Neural cell (in vitro differentiated cells): ENCODE data around the gene TNFRSF19.

Experiments used
- EP300 ChIP-seq: fragments of 450-650 bp; conservative IDR thresholded peaks from 2 replicates; pipeline ENCODE4 v1.6.1; 2014; ENCODE audit warnings: antibody characterized with exemption, mild to moderate bottlenecking, moderate library complexity; ENCODE audit not compliant: poor library complexity, severe bottlenecking
- EZH2 ChIP-seq: fragments of 200-600, 300-800 bp; shearing (Covaris generic), sonication (generic); IDR thresholded peaks from 2 replicates; pipeline ENCODE4 v1.6.1; 2014; ENCODE audit warnings: antibody characterized with exemption, low read length, borderline replicate concordance, mild to moderate bottlenecking; ENCODE audit not compliant: insufficient read depth, poor library complexity, severe bottlenecking
- RAD21 ChIP-seq: fragments of 450-650 bp; conservative IDR thresholded peaks from 2 replicates; pipeline ENCODE4 v1.6.1; 2014; ENCODE audit warnings: antibody characterized with exemption, mild to moderate bottlenecking, moderate library complexity
- TAF1 ChIP-seq: IDR thresholded peaks from 2 replicates; pipeline ENCODE4 v1.6.1; 2012; ENCODE audit warnings: low read depth
- TF ChIP-seq, protein P1 (sequence below): fragments of 450-650 bp; IDR thresholded peaks from 2 replicates; pipeline ENCODE4 v1.5.1; 2014; ENCODE audit warnings: antibody characterized with exemption, mild to moderate bottlenecking, moderate library complexity; ENCODE audit not compliant: poor library complexity, severe bottlenecking
- TF ChIP-seq, protein P2 (sequence below): IDR thresholded peaks from 2 replicates; pipeline ENCODE4 v1.6.1; 2012; ENCODE audit warnings: borderline replicate concordance

DNA sequence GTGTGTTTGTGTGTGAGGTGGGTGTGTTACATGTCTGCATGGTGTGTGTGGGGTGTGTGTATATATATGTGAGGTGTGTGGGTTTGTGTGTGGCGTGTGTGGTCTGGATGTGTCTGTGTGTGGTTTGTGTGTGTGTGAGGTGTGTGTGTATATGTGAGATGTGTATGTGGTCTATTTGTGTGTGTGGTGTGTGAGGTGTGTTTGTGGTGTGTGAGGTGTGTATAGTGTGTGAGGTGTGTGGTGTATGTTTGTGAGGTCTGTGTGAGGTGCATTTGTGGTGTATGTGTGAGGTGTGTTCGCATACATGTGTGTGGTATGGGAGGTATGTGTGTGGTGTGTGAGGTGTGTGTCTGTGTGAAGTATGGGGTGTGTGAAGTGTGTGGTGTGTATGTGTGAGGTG, 12.5 kb upstream of the TNFRSF19 start:
- TF ChIP-seq, protein P1, sequence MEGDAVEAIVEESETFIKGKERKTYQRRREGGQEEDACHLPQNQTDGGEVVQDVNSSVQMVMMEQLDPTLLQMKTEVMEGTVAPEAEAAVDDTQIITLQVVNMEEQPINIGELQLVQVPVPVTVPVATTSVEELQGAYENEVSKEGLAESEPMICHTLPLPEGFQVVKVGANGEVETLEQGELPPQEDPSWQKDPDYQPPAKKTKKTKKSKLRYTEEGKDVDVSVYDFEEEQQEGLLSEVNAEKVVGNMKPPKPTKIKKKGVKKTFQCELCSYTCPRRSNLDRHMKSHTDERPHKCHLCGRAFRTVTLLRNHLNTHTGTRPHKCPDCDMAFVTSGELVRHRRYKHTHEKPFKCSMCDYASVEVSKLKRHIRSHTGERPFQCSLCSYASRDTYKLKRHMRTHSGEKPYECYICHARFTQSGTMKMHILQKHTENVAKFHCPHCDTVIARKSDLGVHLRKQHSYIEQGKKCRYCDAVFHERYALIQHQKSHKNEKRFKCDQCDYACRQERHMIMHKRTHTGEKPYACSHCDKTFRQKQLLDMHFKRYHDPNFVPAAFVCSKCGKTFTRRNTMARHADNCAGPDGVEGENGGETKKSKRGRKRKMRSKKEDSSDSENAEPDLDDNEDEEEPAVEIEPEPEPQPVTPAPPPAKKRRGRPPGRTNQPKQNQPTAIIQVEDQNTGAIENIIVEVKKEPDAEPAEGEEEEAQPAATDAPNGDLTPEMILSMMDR: no peak
- TF ChIP-seq, protein P2, sequence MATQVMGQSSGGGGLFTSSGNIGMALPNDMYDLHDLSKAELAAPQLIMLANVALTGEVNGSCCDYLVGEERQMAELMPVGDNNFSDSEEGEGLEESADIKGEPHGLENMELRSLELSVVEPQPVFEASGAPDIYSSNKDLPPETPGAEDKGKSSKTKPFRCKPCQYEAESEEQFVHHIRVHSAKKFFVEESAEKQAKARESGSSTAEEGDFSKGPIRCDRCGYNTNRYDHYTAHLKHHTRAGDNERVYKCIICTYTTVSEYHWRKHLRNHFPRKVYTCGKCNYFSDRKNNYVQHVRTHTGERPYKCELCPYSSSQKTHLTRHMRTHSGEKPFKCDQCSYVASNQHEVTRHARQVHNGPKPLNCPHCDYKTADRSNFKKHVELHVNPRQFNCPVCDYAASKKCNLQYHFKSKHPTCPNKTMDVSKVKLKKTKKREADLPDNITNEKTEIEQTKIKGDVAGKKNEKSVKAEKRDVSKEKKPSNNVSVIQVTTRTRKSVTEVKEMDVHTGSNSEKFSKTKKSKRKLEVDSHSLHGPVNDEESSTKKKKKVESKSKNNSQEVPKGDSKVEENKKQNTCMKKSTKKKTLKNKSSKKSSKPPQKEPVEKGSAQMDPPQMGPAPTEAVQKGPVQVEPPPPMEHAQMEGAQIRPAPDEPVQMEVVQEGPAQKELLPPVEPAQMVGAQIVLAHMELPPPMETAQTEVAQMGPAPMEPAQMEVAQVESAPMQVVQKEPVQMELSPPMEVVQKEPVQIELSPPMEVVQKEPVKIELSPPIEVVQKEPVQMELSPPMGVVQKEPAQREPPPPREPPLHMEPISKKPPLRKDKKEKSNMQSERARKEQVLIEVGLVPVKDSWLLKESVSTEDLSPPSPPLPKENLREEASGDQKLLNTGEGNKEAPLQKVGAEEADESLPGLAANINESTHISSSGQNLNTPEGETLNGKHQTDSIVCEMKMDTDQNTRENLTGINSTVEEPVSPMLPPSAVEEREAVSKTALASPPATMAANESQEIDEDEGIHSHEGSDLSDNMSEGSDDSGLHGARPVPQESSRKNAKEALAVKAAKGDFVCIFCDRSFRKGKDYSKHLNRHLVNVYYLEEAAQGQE: no peak
- TF ChIP-seq TAF1 (no peak), EP300 (no peak), EZH2 (no peak), RAD21 (no peak)
